Stimulated activated naive B cell treated with anti-CD40 and anti-IgM and Interleukin-4, amounts not matched to agents 10 μg/mL and 1 μg/mL and 100 μg/mL, for 72 hours (primary cell): ENCODE results near the gene PEAR1.

Experiments
- ATAC-seq, 2 donors: fragments of 150-1000 bp; cut with Tn5 transposase; replicated peaks; 2 replicates each; pipeline ENCODE4 v1.10.0; 2021; ENCODE audit warnings: moderate library complexity in 1 of 2
- DNase-seq: peaks from one replicate; pipeline ENCODE4 v3.0.0; 2021
- H3K27ac Mint-ChIP-seq: one replicate; pipeline ENCODE4 v1.8.0; 2022; ENCODE audit warnings: mild to moderate bottlenecking, mixed read lengths
- H3K27me3 Mint-ChIP-seq, 2 donors: one replicate each; pipeline ENCODE4 v1.8.0; 2022; ENCODE audit warnings: mixed read lengths in 2 of 2
- H3K36me3 Mint-ChIP-seq, 2 donors: one replicate each; pipeline ENCODE4 v1.8.0; 2022; ENCODE audit warnings: mixed read lengths in 2 of 2, mild to moderate bottlenecking in 1 of 2
- H3K4me1 Mint-ChIP-seq, 2 donors: one replicate each; pipeline ENCODE4 v1.8.0; 2022; ENCODE audit warnings: mixed read lengths in 2 of 2, mild to moderate bottlenecking in 1 of 2
- H3K4me3 Mint-ChIP-seq, 2 donors: one replicate each; pipeline ENCODE4 v1.8.0; 2022; ENCODE audit warnings: mild to moderate bottlenecking in 2 of 2, mixed read lengths in 2 of 2, moderate library complexity in 1 of 2
- H3K9me3 Mint-ChIP-seq, 2 donors: one replicate each; pipeline ENCODE4 v1.8.0; 2022; ENCODE audit warnings: mixed read lengths in 2 of 2, mild to moderate bottlenecking in 1 of 2

The PEAR1 gene

GRCh38 chr1:156947818-156948525, 54.5 kb downstream of the PEAR1 start:
- Mint-ChIP-seq H3K4me1 (no peaks in the 10 kb centered on the region), H3K27ac (no peak overlapping the region), H3K4me3 (no peak overlapping the region), H3K9me3 (no peaks in the 10 kb centered on the region), H3K36me3 (peaks cover 1 to 5% of the 10 kb centered on the region in 2 donors), H3K27me3 (no peaks in the 10 kb centered on the region)
- ATAC-seq (no peak), DNase-seq (no peak)

- Mint-ChIP-seq H3K4me1 (no peaks in the 10 kb centered on the region), H3K36me3 (peaks cover 1 to 5% of the 10 kb centered on the region in 2 donors), H3K9me3 (no peaks in the 10 kb centered on the region), H3K27ac (no peak overlapping the region), H3K4me3 (no peak overlapping the region), H3K27me3 (no peaks in the 10 kb centered on the region)
- DNase-seq (no peak), ATAC-seq (no peak)
Observed at GRCh38 chr1:156948708-156949107, 55.2 kb downstream of the PEAR1 start.

- Mint-ChIP-seq H3K36me3 (peaks cover 1 to 5% of the 10 kb centered on the region in 2 donors), H3K27ac (no peak overlapping the region), H3K9me3 (no peaks in the 10 kb centered on the region), H3K27me3 (no peaks in the 10 kb centered on the region), H3K4me3 (no peak overlapping the region), H3K4me1 (no peaks in the 10 kb centered on the region)
- no peak for DNase-seq
- no peak for ATAC-seq
Observed at GRCh38 chr1:156949127-156949526, 55.6 kb downstream of the PEAR1 start.

GRCh38 chr1:156951371-156951770, 57.9 kb downstream of the PEAR1 start:
- no peak for ATAC-seq
- Mint-ChIP-seq H3K27ac (no peak overlapping the region), H3K9me3 (no peaks in the 10 kb centered on the region), H3K36me3 (peaks cover 0 to 4% of the 10 kb centered on the region in 2 donors), H3K4me3 (no peak overlapping the region), H3K27me3 (no peaks in the 10 kb centered on the region), H3K4me1 (no peaks in the 10 kb centered on the region)
- no peak for DNase-seq

GRCh38 chr1:156953571-156953970, 60.1 kb downstream of the PEAR1 start:
- no peak for DNase-seq
- no peaks in the 10 kb centered on the region for H3K4me1 Mint-ChIP-seq
- H3K27ac Mint-ChIP-seq, result no peak overlapping the region
- no peak overlapping the region for H3K4me3 Mint-ChIP-seq
- H3K27me3 Mint-ChIP-seq, result peaks cover 0 to 4% of the 10 kb centered on the region in 2 donors
- no peak for ATAC-seq
- H3K36me3 Mint-ChIP-seq, result peaks cover 0 to 13% of the 10 kb centered on the region in 2 donors
- H3K9me3 Mint-ChIP-seq, result no peaks in the 10 kb centered on the region

- DNase-seq, result no peak
- no peak overlapping the region for H3K4me3 Mint-ChIP-seq
- peaks cover 0 to 4% of the 10 kb centered on the region in 2 donors for H3K27me3 Mint-ChIP-seq
- H3K9me3 Mint-ChIP-seq, result no peaks in the 10 kb centered on the region
- no peak for ATAC-seq
- H3K4me1 Mint-ChIP-seq, result peaks cover 0 to 9% of the 10 kb centered on the region in 2 donors
- no peak overlapping the region for H3K27ac Mint-ChIP-seq
- H3K36me3 Mint-ChIP-seq, result peaks cover 0 to 18% of the 10 kb centered on the region in 2 donors
Observed at GRCh38 chr1:156956333-156956732, 62.8 kb downstream of the PEAR1 start.

GRCh38 chr1:156957634-156958033, 64.1 kb downstream of the PEAR1 start:
- H3K4me1 Mint-ChIP-seq, result peaks cover 0 to 12% of the 10 kb centered on the region in 2 donors
- H3K27me3 Mint-ChIP-seq, result peaks cover 4 to 6% of the 10 kb centered on the region in 2 donors
- H3K27ac Mint-ChIP-seq, result no peak overlapping the region
- peaks cover 0 to 2% of the 10 kb centered on the region in 2 donors for H3K9me3 Mint-ChIP-seq
- DNase-seq (no peak), ATAC-seq (no peak)
- peaks cover 0 to 23% of the 10 kb centered on the region in 2 donors for H3K36me3 Mint-ChIP-seq
- H3K4me3 Mint-ChIP-seq, result no peak overlapping the region

- H3K4me1 Mint-ChIP-seq, result peaks cover 4 to 17% of the 10 kb centered on the region in 2 donors
- peaks cover 0 to 2% of the 10 kb centered on the region in 2 donors for H3K9me3 Mint-ChIP-seq
- peak overlapping the region; percentile 75 for H3K27ac Mint-ChIP-seq
- no peak for ATAC-seq
- peaks cover 0 to 26% of the 10 kb centered on the region in 2 donors for H3K36me3 Mint-ChIP-seq
- H3K4me3 Mint-ChIP-seq, result no peak overlapping the region
- peaks cover 4 to 6% of the 10 kb centered on the region in 2 donors for H3K27me3 Mint-ChIP-seq
- no peak for DNase-seq
Observed at GRCh38 chr1:156958247-156958714, 64.8 kb downstream of the PEAR1 start.

GRCh38 chr1:156959414-156959813, 65.9 kb downstream of the PEAR1 start:
- Mint-ChIP-seq H3K36me3 (peaks cover 0 to 26% of the 10 kb centered on the region in 2 donors), H3K9me3 (peaks cover 0 to 5% of the 10 kb centered on the region in 2 donors), H3K4me1 (peaks cover 15 to 23% of the 10 kb centered on the region in 2 donors), H3K27me3 (peaks cover 4 to 6% of the 10 kb centered on the region in 2 donors), H3K27ac (no peak overlapping the region), H3K4me3 (no peak overlapping the region)
- DNase-seq (no peak), ATAC-seq (peak; percentile 31 to 48)

- Mint-ChIP-seq H3K4me1 (peaks cover 17 to 23% of the 10 kb centered on the region in 2 donors), H3K9me3 (peaks cover 0 to 6% of the 10 kb centered on the region in 2 donors), H3K4me3 (no peak overlapping the region), H3K27me3 (peaks cover 4 to 6% of the 10 kb centered on the region in 2 donors), H3K36me3 (peaks cover 0 to 26% of the 10 kb centered on the region in 2 donors), H3K27ac (no peak overlapping the region)
- DNase-seq (no peak), ATAC-seq (no peak)
Observed at GRCh38 chr1:156959925-156960324, 66.4 kb downstream of the PEAR1 start.

GRCh38 chr1:156961709-156962108, 68.2 kb downstream of the PEAR1 start:
- no peak for DNase-seq
- peaks cover 17 to 23% of the 10 kb centered on the region in 2 donors for H3K4me1 Mint-ChIP-seq

GRCh38 chr1:156963621-156964020, 70.1 kb downstream of the PEAR1 start:
- no peak overlapping the region for H3K27ac Mint-ChIP-seq
- DNase-seq, result no peak
- peaks cover 0 to 13% of the 10 kb centered on the region in 2 donors for H3K36me3 Mint-ChIP-seq
- H3K4me1 Mint-ChIP-seq, result peaks cover 17 to 23% of the 10 kb centered on the region in 2 donors
- peak; percentile 66 to 70 for ATAC-seq
- peaks cover 5 to 12% of the 10 kb centered on the region in 2 donors for H3K27me3 Mint-ChIP-seq
- H3K9me3 Mint-ChIP-seq, result peaks cover 0 to 6% of the 10 kb centered on the region in 2 donors
- H3K4me3 Mint-ChIP-seq, result peak overlapping the region; percentile 29 to 41

More at GRCh38 chr1:156961709-156962108, 68.2 kb downstream of the PEAR1 start:
- Mint-ChIP-seq H3K4me3 (no peak overlapping the region), H3K36me3 (peaks cover 0 to 22% of the 10 kb centered on the region in 2 donors), H3K9me3 (peaks cover 0 to 6% of the 10 kb centered on the region in 2 donors), H3K27me3 (peaks cover 4 to 6% of the 10 kb centered on the region in 2 donors), H3K27ac (no peak overlapping the region)
- ATAC-seq, result peak; percentile 68 to 70

- DNase-seq (no peak), ATAC-seq (no peak)
- Mint-ChIP-seq H3K27ac (no peak overlapping the region), H3K27me3 (peaks cover 13 to 19% of the 10 kb centered on the region in 2 donors), H3K9me3 (peaks cover 0 to 6% of the 10 kb centered on the region in 2 donors), H3K4me3 (no peak overlapping the region), H3K4me1 (peaks cover 17% of the 10 kb centered on the region in 2 donors), H3K36me3 (peaks cover 0 to 13% of the 10 kb centered on the region in 2 donors)
Observed at GRCh38 chr1:156964441-156964840, 70.9 kb downstream of the PEAR1 start.
